Measurements from ENCODE around the gene MLNR.
A peak's percentile ranks its signal among the peaks of the same experiment; 100 is the strongest.

The MLNR gene

GRCh38 chr13:49213997-49214916 is 5.9 kb upstream of the MLNR start:
- Histone ChIP-seq H3K27me3 (ENCODE audit: control insufficient read depth in 1 of 2, insufficient read depth in 2 of 2, low read length in 2 of 2) (peaks cover 0 to 8% of the 10 kb centered on the region in 2 donors), H3K36me3 (ENCODE audit: control insufficient read depth in 2 of 2, insufficient read depth in 2 of 2, low read length in 2 of 2) (no peaks in the 10 kb centered on the region), H3K9ac (ENCODE audit: low read length in 2 of 2) (no peak overlapping the region), H3K9me3 (ENCODE audit: control insufficient read depth in 2 of 2, low read length in 2 of 2) (no peaks in the 10 kb centered on the region), H3K4me1 (ENCODE audit: control insufficient read depth, insufficient read depth, low read length) (no peaks in the 10 kb centered on the region), H3K27ac (ENCODE audit: low read length) (no peak overlapping the region), H3K4me3 (ENCODE audit: low read length in 2 of 2) (no peak overlapping the region)

GRCh38 chr13:49214917-49215376 is 5.2 kb upstream of the MLNR start:
- Histone ChIP-seq H3K9ac (ENCODE audit: low read length in 2 of 2) (no peak overlapping the region), H3K4me3 (ENCODE audit: low read length in 2 of 2) (no peak overlapping the region), H3K9me3 (ENCODE audit: control insufficient read depth in 2 of 2, low read length in 2 of 2) (no peaks in the 10 kb centered on the region), H3K4me1 (ENCODE audit: control insufficient read depth, insufficient read depth, low read length) (peaks cover 5% of the 10 kb centered on the region), H3K27me3 (ENCODE audit: control insufficient read depth in 1 of 2, insufficient read depth in 2 of 2, low read length in 2 of 2) (peaks cover 0 to 8% of the 10 kb centered on the region in 2 donors), H3K27ac (ENCODE audit: low read length) (no peak overlapping the region), H3K36me3 (ENCODE audit: control insufficient read depth in 2 of 2, insufficient read depth in 2 of 2, low read length in 2 of 2) (no peaks in the 10 kb centered on the region)

- H3K9me3 ChIP-seq (ENCODE audit: control insufficient read depth in 2 of 2, low read length in 2 of 2): no peaks in the 10 kb centered on the region
- H3K4me1 ChIP-seq (ENCODE audit: control insufficient read depth, insufficient read depth, low read length): peaks cover 12% of the 10 kb centered on the region
- no peaks in the 10 kb centered on the region for H3K36me3 ChIP-seq (ENCODE audit: control insufficient read depth in 2 of 2, insufficient read depth in 2 of 2, low read length in 2 of 2)
- peaks cover 4 to 8% of the 10 kb centered on the region in 2 donors for H3K27me3 ChIP-seq (ENCODE audit: control insufficient read depth in 1 of 2, insufficient read depth in 2 of 2, low read length in 2 of 2)
- no peak overlapping the region for H3K4me3 ChIP-seq (ENCODE audit: low read length in 2 of 2)
- H3K27ac ChIP-seq (ENCODE audit: low read length): no peak overlapping the region
- no peak overlapping the region for H3K9ac ChIP-seq (ENCODE audit: low read length in 2 of 2)
Measured at GRCh38 chr13:49216334-49216733, 3.8 kb upstream of the MLNR start.

- no peak overlapping the region for H3K4me3 ChIP-seq (ENCODE audit: low read length in 2 of 2)
Measured at GRCh38 chr13:49217962-49218492, 2.1 kb upstream of the MLNR start.

GRCh38 chr13:49218493-49219051 is 1.6 kb upstream of the MLNR start:
- Histone ChIP-seq H3K36me3 (ENCODE audit: control insufficient read depth in 2 of 2, insufficient read depth in 2 of 2, low read length in 2 of 2) (no peaks in the 10 kb centered on the region), H3K27me3 (ENCODE audit: control insufficient read depth in 1 of 2, insufficient read depth in 2 of 2, low read length in 2 of 2) (peaks cover 4 to 8% of the 10 kb centered on the region in 2 donors), H3K4me3 (ENCODE audit: low read length in 2 of 2) (no peak overlapping the region), H3K27ac (ENCODE audit: low read length) (no peak overlapping the region), H3K9ac (ENCODE audit: low read length in 2 of 2) (no peak overlapping the region), H3K9me3 (ENCODE audit: control insufficient read depth in 2 of 2, low read length in 2 of 2) (no peaks in the 10 kb centered on the region), H3K4me1 (ENCODE audit: control insufficient read depth, insufficient read depth, low read length) (peaks cover 21% of the 10 kb centered on the region)

More at GRCh38 chr13:49217962-49218492, 2.1 kb upstream of the MLNR start:
- Histone ChIP-seq H3K9ac (ENCODE audit: low read length in 2 of 2) (no peak overlapping the region), H3K36me3 (ENCODE audit: control insufficient read depth in 2 of 2, insufficient read depth in 2 of 2, low read length in 2 of 2) (no peaks in the 10 kb centered on the region), H3K27ac (ENCODE audit: low read length) (no peak overlapping the region), H3K27me3 (ENCODE audit: control insufficient read depth in 1 of 2, insufficient read depth in 2 of 2, low read length in 2 of 2) (peaks cover 4 to 8% of the 10 kb centered on the region in 2 donors), H3K9me3 (ENCODE audit: control insufficient read depth in 2 of 2, low read length in 2 of 2) (no peaks in the 10 kb centered on the region), H3K4me1 (ENCODE audit: control insufficient read depth, insufficient read depth, low read length) (peaks cover 19% of the 10 kb centered on the region)

GRCh38 chr13:49219647-49220035 is 497 bp upstream of the MLNR start:
- Histone ChIP-seq H3K27me3 (ENCODE audit: control insufficient read depth in 1 of 2, insufficient read depth in 2 of 2, low read length in 2 of 2) (peaks cover 4 to 8% of the 10 kb centered on the region in 2 donors), H3K4me1 (ENCODE audit: control insufficient read depth, insufficient read depth, low read length) (peaks cover 21% of the 10 kb centered on the region), H3K36me3 (ENCODE audit: control insufficient read depth in 2 of 2, insufficient read depth in 2 of 2, low read length in 2 of 2) (no peaks in the 10 kb centered on the region), H3K27ac (ENCODE audit: low read length) (peak overlapping the region; percentile 66), H3K9ac (ENCODE audit: low read length in 2 of 2) (peak overlapping the region in 1 of 2 donors; percentile 13), H3K9me3 (ENCODE audit: control insufficient read depth in 2 of 2, low read length in 2 of 2) (no peaks in the 10 kb centered on the region), H3K4me3 (ENCODE audit: low read length in 2 of 2) (peak overlapping the region in 1 of 2 donors; percentile 80)

- H3K27ac ChIP-seq (ENCODE audit: low read length): peak overlapping the region; percentile 80
- H3K9ac ChIP-seq (ENCODE audit: low read length in 2 of 2): peak overlapping the region; percentile 2 to 69
- H3K4me3 ChIP-seq (ENCODE audit: low read length in 2 of 2): peak overlapping the region; percentile 63 to 80
- H3K9me3 ChIP-seq (ENCODE audit: control insufficient read depth in 2 of 2, low read length in 2 of 2): no peaks in the 10 kb centered on the region
- no peaks in the 10 kb centered on the region for H3K36me3 ChIP-seq (ENCODE audit: control insufficient read depth in 2 of 2, insufficient read depth in 2 of 2, low read length in 2 of 2)
- peaks cover 4 to 8% of the 10 kb centered on the region in 2 donors for H3K27me3 ChIP-seq (ENCODE audit: control insufficient read depth in 1 of 2, insufficient read depth in 2 of 2, low read length in 2 of 2)
- H3K4me1 ChIP-seq (ENCODE audit: control insufficient read depth, insufficient read depth, low read length): peaks cover 29% of the 10 kb centered on the region
Measured at GRCh38 chr13:49220856-49221589, 885 bp downstream of the MLNR start.

- Histone ChIP-seq H3K9me3 (ENCODE audit: control insufficient read depth in 2 of 2, low read length in 2 of 2) (no peaks in the 10 kb centered on the region), H3K9ac (ENCODE audit: low read length in 2 of 2) (peak overlapping the region; percentile 2 to 69), H3K4me1 (ENCODE audit: control insufficient read depth, insufficient read depth, low read length) (peaks cover 29% of the 10 kb centered on the region), H3K27me3 (ENCODE audit: control insufficient read depth in 1 of 2, insufficient read depth in 2 of 2, low read length in 2 of 2) (peaks cover 4 to 8% of the 10 kb centered on the region in 2 donors), H3K4me3 (ENCODE audit: low read length in 2 of 2) (peak overlapping the region; percentile 63 to 80), H3K27ac (ENCODE audit: low read length) (peak overlapping the region; percentile 80), H3K36me3 (ENCODE audit: control insufficient read depth in 2 of 2, insufficient read depth in 2 of 2, low read length in 2 of 2) (no peaks in the 10 kb centered on the region)
Measured at GRCh38 chr13:49221590-49221965, 1.4 kb downstream of the MLNR start.

- Histone ChIP-seq H3K4me3 (ENCODE audit: low read length in 2 of 2) (no peak overlapping the region), H3K9me3 (ENCODE audit: control insufficient read depth in 2 of 2, low read length in 2 of 2) (no peaks in the 10 kb centered on the region), H3K36me3 (ENCODE audit: control insufficient read depth in 2 of 2, insufficient read depth in 2 of 2, low read length in 2 of 2) (no peaks in the 10 kb centered on the region), H3K4me1 (ENCODE audit: control insufficient read depth, insufficient read depth, low read length) (peaks cover 27% of the 10 kb centered on the region), H3K27ac (ENCODE audit: low read length) (peak overlapping the region; percentile 82), H3K9ac (ENCODE audit: low read length in 2 of 2) (peak overlapping the region in 1 of 2 donors; percentile 36), H3K27me3 (ENCODE audit: control insufficient read depth in 1 of 2, insufficient read depth in 2 of 2, low read length in 2 of 2) (peaks cover 0 to 2% of the 10 kb centered on the region in 2 donors)
Measured at GRCh38 chr13:49225223-49226042, 5.3 kb downstream of the MLNR start.

GRCh38 chr13:49226613-49227012 is 6.5 kb downstream of the MLNR start:
- Histone ChIP-seq H3K4me3 (ENCODE audit: low read length in 2 of 2) (no peak overlapping the region), H3K4me1 (ENCODE audit: control insufficient read depth, insufficient read depth, low read length) (peaks cover 21% of the 10 kb centered on the region), H3K9me3 (ENCODE audit: control insufficient read depth in 2 of 2, low read length in 2 of 2) (no peaks in the 10 kb centered on the region), H3K27me3 (ENCODE audit: control insufficient read depth in 1 of 2, insufficient read depth in 2 of 2, low read length in 2 of 2) (no peaks in the 10 kb centered on the region), H3K9ac (ENCODE audit: low read length in 2 of 2) (no peak overlapping the region), H3K27ac (ENCODE audit: low read length) (peak overlapping the region; percentile 82), H3K36me3 (ENCODE audit: control insufficient read depth in 2 of 2, insufficient read depth in 2 of 2, low read length in 2 of 2) (no peaks in the 10 kb centered on the region)
